Measurements from ENCODE around the gene ADTRP.

The ADTRP gene

GRCh38 chr6:11778648-11779328, at the start of gene ADTRP:
TSS of gene ADTRP (minus strand) at chr6:11778803. CDS start at chr6:11778759, 44 bp downstream.
- DNase-seq (ENCODE audit: low read depth), result no peak

- no peak for DNase-seq (ENCODE audit: low read depth)
These were observed 48.2 kb upstream of the ADTRP start for GRCh38 chr6:11826779-11827178.

- no peak for DNase-seq (ENCODE audit: low read depth)
These were observed 46.4 kb upstream of the ADTRP start for GRCh38 chr6:11824986-11825385.

- no peak for DNase-seq (ENCODE audit: low read depth)
These were observed 43.7 kb upstream of the ADTRP start for GRCh38 chr6:11822346-11822745.

GRCh38 chr6:11821781-11822180, 43.2 kb upstream of the ADTRP start:
- DNase-seq (ENCODE audit: low read depth), result no peak

GRCh38 chr6:11820821-11821220, 42.2 kb upstream of the ADTRP start:
- no peak for DNase-seq (ENCODE audit: low read depth)

- no peak for DNase-seq (ENCODE audit: low read depth)
These were observed 40.9 kb upstream of the ADTRP start for GRCh38 chr6:11819486-11819885.

GRCh38 chr6:11815231-11815630, 36.6 kb upstream of the ADTRP start:
- DNase-seq (ENCODE audit: low read depth), result no peak

GRCh38 chr6:11814819-11815218, 36.2 kb upstream of the ADTRP start:
- no peak for DNase-seq (ENCODE audit: low read depth)

- DNase-seq (ENCODE audit: low read depth), result no peak
These were observed 35.5 kb upstream of the ADTRP start for GRCh38 chr6:11814106-11814505.

- no peak for DNase-seq (ENCODE audit: low read depth)
These were observed 35.0 kb upstream of the ADTRP start for GRCh38 chr6:11813606-11814005.

GRCh38 chr6:11812951-11813350, 34.3 kb upstream of the ADTRP start:
- no peak for DNase-seq (ENCODE audit: low read depth)

- DNase-seq (ENCODE audit: low read depth), result no peak
These were observed 33.8 kb upstream of the ADTRP start for GRCh38 chr6:11812439-11812838.

- no peak for DNase-seq (ENCODE audit: low read depth)
These were observed 33.2 kb upstream of the ADTRP start for GRCh38 chr6:11811644-11812264.

- no peak for DNase-seq (ENCODE audit: low read depth)
These were observed 32.4 kb upstream of the ADTRP start for GRCh38 chr6:11810854-11811643.

- DNase-seq (ENCODE audit: low read depth), result peak; percentile 87
These were observed 31.5 kb upstream of the ADTRP start for GRCh38 chr6:11810039-11810541.

- DNase-seq (ENCODE audit: low read depth), result no peak
These were observed 29.5 kb upstream of the ADTRP start for GRCh38 chr6:11808054-11808453.

GRCh38 chr6:11806561-11807317, 28.1 kb upstream of the ADTRP start:
- no peak for DNase-seq (ENCODE audit: low read depth)

- DNase-seq (ENCODE audit: low read depth), result no peak
These were observed 26.9 kb upstream of the ADTRP start for GRCh38 chr6:11805259-11806053.

- DNase-seq (ENCODE audit: low read depth), result no peak
These were observed 26.1 kb upstream of the ADTRP start for GRCh38 chr6:11804701-11805100.

GRCh38 chr6:11804135-11804534, 25.5 kb upstream of the ADTRP start:
- no peak for DNase-seq (ENCODE audit: low read depth)
